Hepatocyte (in vitro differentiated cells): ENCODE data around the gene TNPO3. TPM values are rescaled to one million over a fixed set of nuclear protein-coding genes. Genes with fewer than 3 reads are reported as not detected.

Experiments used
- DNase-seq: peaks from one replicate; pipeline ENCODE4 v3.0.0-alpha.2; 2016; ENCODE audit warnings: low spot score
- H2AFZ ChIP-seq: fragments of 200-600 bp; sonication (generic); 2 replicates; pipeline ENCODE4 v1.6.0; 2016; ENCODE audit warnings: antibody characterized with exemption, mild to moderate bottlenecking
- H3K27ac ChIP-seq: fragments of 200-600 bp; sonication (generic); 2 replicates; pipeline ENCODE4 v1.5.1; 2016; ENCODE audit warnings: mild to moderate bottlenecking
- H3K27me3 ChIP-seq: fragments of 200-600 bp; sonication (generic); 2 replicates; pipeline ENCODE4 v1.6.1; 2016
- H3K36me3 ChIP-seq: fragments of 200-600 bp; sonication (generic); replicated peaks from 2 replicates; pipeline ENCODE4 v1.5.1; 2016; ENCODE audit warnings: low read depth; ENCODE audit not compliant: insufficient read depth
- H3K4me1 ChIP-seq: fragments of 200-600 bp; sonication (generic); 2 replicates; pipeline ENCODE4 v1.5.1; 2016; ENCODE audit warnings: mild to moderate bottlenecking, moderate library complexity; ENCODE audit not compliant: insufficient read depth
- H3K4me2 ChIP-seq: fragments of 200-600 bp; sonication (generic); 2 replicates; pipeline ENCODE4 v1.6.0; 2016
- H3K4me3 ChIP-seq: fragments of 200-600 bp; sonication (generic); 2 replicates; pipeline ENCODE4 v1.5.1; 2016; ENCODE audit warnings: mild to moderate bottlenecking
- H3K79me2 ChIP-seq: fragments of 200-600 bp; sonication (generic); 2 replicates; pipeline ENCODE4 v1.6.0; 2017; ENCODE audit warnings: mild to moderate bottlenecking
- H3K9me2 ChIP-seq: fragments of 200-600 bp; sonication (generic); replicated peaks from 2 replicates; pipeline ENCODE4 v1.6.0; 2017; ENCODE audit warnings: mild to moderate bottlenecking; ENCODE audit not compliant: insufficient read depth
- H3K9me3 ChIP-seq: fragments of 200-600 bp; sonication (generic); 2 replicates; pipeline ENCODE4 v1.5.1; 2016; ENCODE audit warnings: low read depth, mild to moderate bottlenecking
- H4K20me1 ChIP-seq: fragments of 200-600 bp; sonication (generic); 2 replicates; pipeline ENCODE4 v1.6.0; 2016; ENCODE audit warnings: mild to moderate bottlenecking; ENCODE audit not compliant: insufficient read depth, poor library complexity, severe bottlenecking
- EZH2 ChIP-seq: fragments of 200-600 bp; sonication (generic); IDR thresholded peaks from 2 replicates; pipeline ENCODE4 v1.6.1; 2016; ENCODE audit warnings: antibody characterized with exemption, mild to moderate bottlenecking, borderline replicate concordance
- EZH2phosphoT487 ChIP-seq: fragments of 200-600 bp; sonication (generic); IDR thresholded peaks from one replicate; pipeline ENCODE4 v1.6.1; 2018; ENCODE audit warnings: antibody characterized with exemption, mild to moderate bottlenecking, low read depth, moderate library complexity; ENCODE audit not compliant: unreplicated experiment, severe bottlenecking
- WGBS: methylation state at CpG from one replicate; pipeline ENCODE4 v1.1.6; 2016; ENCODE audit warnings: low lambda C conversion rate; ENCODE audit errors: missing lambda C conversion rate; 5-methylcytosine and 5-hydroxymethylcytosine counted together
- polyA plus RNA-seq: library from polyadenylated mRNA; unstranded; fragments of >200 nt; fragmentation: Nextera tagmentation; extraction: Ambion mirVana; gene quantifications from 2 replicates; pipeline ENCODE4 v1.2.1, GENCODE V29; 2016
- total RNA-seq: library from RNA; depleted of rRNA; stranded (reverse); fragments of >200 nt; gene quantifications from 2 replicates; pipeline ENCODE4 v1.2.3, GENCODE V29; 2014
- TF ChIP-seq, protein P1 (sequence below): fragments of 200-600 bp; sonication (generic); IDR thresholded peaks from 2 replicates; pipeline ENCODE4 v1.5.1; 2016; ENCODE audit warnings: antibody characterized with exemption, mild to moderate bottlenecking; ENCODE audit not compliant: poor library complexity

The TNPO3 gene
- total and polyA plus RNA-seq, 2 experiments from 2014 or later, result 19.9 to 35.4 TPM

DNA sequence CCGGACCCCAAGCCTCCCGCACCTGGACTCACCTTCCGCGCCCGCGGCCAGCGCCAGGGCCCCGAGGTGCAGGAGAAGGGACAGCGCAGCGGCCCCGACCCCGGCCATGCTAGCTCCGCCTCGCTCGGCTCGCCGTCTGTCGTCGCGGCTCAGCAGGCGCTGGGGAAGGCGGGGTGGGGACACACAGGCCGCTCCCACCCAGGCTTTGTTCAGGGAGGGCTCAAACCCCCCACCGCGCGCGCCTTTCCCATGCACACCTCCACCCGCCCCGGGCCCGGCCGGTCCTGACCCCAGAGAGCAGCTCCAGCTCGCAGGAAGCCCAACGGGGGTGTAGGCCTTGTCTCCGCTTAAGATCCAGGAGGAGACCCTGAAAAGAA, 144.4 kb downstream of the TNPO3 start, which contains the start of gene KCP:
KCP (minus strand) TSS at position 141 of the 377 bp plus-strand sequence; CDS start at position 108, 33 bp downstream.
- H3K27me3 ChIP-seq, result peaks cover 40% of the 10 kb centered on the region

DNA sequence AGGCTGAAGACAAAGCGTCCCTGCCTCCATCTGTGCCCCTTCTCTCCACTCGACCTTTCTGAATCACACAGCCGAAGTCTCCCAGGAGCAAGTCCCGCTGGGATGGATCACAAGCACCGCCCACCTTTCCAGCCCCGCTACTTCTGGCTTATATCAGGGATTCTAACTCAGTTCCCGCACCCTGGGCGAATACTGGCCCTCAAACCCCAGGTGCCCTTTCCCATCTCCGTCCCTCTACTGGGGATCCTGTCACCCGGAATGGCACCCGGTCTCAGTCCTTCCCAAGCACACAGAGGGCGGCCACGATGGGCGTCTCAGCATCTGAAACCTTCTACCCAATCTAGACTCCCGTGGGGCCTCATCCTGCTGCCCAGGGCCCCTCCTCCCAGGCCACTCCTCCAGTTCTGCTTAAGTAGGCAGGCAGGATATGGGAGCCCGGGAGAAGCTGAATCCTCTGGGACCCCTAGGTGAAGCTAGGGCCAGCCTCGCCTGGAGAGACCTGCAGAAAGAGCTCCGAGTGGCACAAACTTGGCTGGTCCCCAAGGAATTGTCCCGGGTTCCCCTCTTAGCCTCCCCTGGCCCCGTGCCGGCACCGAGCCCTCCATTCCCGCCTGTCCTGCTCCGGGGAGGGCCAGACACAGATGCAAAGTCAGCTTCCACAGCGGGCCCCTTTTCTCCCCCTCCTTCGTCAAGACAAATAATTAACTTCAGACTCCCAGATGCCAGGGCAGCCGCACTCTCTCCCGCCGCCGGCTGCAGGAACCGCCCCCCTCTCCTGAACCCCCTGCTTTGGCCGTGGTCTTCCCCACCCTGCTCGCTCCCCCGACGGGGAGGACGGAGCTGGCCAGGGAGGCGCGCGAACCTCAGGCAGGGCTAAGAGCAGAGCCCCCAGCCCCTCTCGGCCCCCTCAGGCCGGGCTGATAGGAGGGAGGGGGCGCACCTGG, 145.0 kb downstream of the TNPO3 start:
- Histone ChIP-seq H3K4me3 (peak overlapping the region; percentile 34), H3K79me2 (no peaks in the 10 kb centered on the region), H3K9me3 (no peaks in the 10 kb centered on the region), H3K36me3 (no peaks in the 10 kb centered on the region), H3K4me1 (peaks cover 9% of the 10 kb centered on the region), H3K4me2 (peak overlapping the region; percentile 91), H2AFZ (peak overlapping the region; percentile 79), H3K27me3 (peaks cover 36% of the 10 kb centered on the region), H3K9me2 (no peaks in the 10 kb centered on the region), H4K20me1 (no peaks in the 10 kb centered on the region), H3K27ac (peak overlapping the region; percentile 13)
- WGBS, result 4% methylated on average over 24 of the region's 42 CpGs
- no peak for TF ChIP-seq EZH2
- TF ChIP-seq, protein P1, sequence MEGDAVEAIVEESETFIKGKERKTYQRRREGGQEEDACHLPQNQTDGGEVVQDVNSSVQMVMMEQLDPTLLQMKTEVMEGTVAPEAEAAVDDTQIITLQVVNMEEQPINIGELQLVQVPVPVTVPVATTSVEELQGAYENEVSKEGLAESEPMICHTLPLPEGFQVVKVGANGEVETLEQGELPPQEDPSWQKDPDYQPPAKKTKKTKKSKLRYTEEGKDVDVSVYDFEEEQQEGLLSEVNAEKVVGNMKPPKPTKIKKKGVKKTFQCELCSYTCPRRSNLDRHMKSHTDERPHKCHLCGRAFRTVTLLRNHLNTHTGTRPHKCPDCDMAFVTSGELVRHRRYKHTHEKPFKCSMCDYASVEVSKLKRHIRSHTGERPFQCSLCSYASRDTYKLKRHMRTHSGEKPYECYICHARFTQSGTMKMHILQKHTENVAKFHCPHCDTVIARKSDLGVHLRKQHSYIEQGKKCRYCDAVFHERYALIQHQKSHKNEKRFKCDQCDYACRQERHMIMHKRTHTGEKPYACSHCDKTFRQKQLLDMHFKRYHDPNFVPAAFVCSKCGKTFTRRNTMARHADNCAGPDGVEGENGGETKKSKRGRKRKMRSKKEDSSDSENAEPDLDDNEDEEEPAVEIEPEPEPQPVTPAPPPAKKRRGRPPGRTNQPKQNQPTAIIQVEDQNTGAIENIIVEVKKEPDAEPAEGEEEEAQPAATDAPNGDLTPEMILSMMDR, result no peak
- no peak for TF ChIP-seq EZH2phosphoT487
- DNase-seq, result peak; percentile 63

More for the DNA sequence above, 144.4 kb downstream of the TNPO3 start, which contains the start of gene KCP:
- Histone ChIP-seq H3K79me2 (no peaks in the 10 kb centered on the region), H3K4me2 (peak within 1 kb of the TSS; percentile 91), H3K9me2 (no peaks in the 10 kb centered on the region), H3K4me3 (peak within 1 kb of the TSS; percentile 34), H3K9me3 (no peaks in the 10 kb centered on the region), H2AFZ (peak within 1 kb of the TSS; percentile 79), H3K4me1 (peaks cover 9% of the 10 kb centered on the region), H3K27ac (peak within 1 kb of the TSS; percentile 13), H4K20me1 (no peaks in the 10 kb centered on the region), H3K36me3 (no peaks in the 10 kb centered on the region)
- TF ChIP-seq EZH2phosphoT487 (no peak), EZH2 (no peak)
- TF ChIP-seq, protein P1, result no peak
- 17% methylated on average over 24 of the region's 34 CpGs for WGBS
- DNase-seq, result no peak

GRCh38 chr7:128908750-128909624, 145.9 kb downstream of the TNPO3 start:
- no peak for DNase-seq
- H3K4me3 ChIP-seq, result no peak overlapping the region
- H2AFZ ChIP-seq, result peak overlapping the region; percentile 79
- peaks cover 9% of the 10 kb centered on the region for H3K4me1 ChIP-seq
- H3K27me3 ChIP-seq, result peaks cover 27% of the 10 kb centered on the region
- no peaks in the 10 kb centered on the region for H3K9me2 ChIP-seq
- TF ChIP-seq EZH2phosphoT487, result no peak
- TF ChIP-seq EZH2, result no peak
- TF ChIP-seq, protein P1, result no peak
- H4K20me1 ChIP-seq, result no peaks in the 10 kb centered on the region
- WGBS, result 91% methylated on average over 6 of the region's 6 CpGs
- peak overlapping the region; percentile 91 for H3K4me2 ChIP-seq
- H3K27ac ChIP-seq, result peak overlapping the region; percentile 13
- H3K36me3 ChIP-seq, result no peaks in the 10 kb centered on the region
- no peaks in the 10 kb centered on the region for H3K79me2 ChIP-seq
- no peaks in the 10 kb centered on the region for H3K9me3 ChIP-seq
